GM21360 (cell line): ENCODE data around the gene CLTCL1.

Source experiments
- ATAC-seq: cut with Tn5 transposase; IDR thresholded peaks from one replicate; pipeline ENCODE4 v1.9.1; 2021; ENCODE audit warnings: mild to moderate bottlenecking, moderate library complexity; ENCODE audit not compliant: unreplicated experiment

The CLTCL1 gene

DNA sequence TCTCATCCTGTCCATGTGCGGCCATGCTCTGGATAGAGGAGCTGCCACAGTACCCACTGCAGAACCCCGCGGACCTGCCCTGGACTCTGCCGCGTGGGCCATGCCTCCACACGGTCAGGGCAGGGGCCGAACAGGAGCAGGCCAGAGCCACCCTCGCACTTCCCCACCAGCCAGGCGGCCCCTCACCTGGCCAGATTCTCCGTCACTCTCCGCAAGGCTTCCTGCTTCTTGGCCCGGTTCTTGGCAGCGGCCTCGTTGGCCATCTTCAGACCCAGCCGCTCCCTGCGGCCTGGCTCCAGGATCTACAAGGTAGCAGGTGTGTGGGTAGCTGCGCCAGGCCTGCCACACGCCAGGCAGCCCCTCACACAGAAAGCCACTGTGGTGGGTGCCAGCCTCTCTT, 156.6 kb downstream of the CLTCL1 start:
- ATAC-seq, result no peak

DNA sequence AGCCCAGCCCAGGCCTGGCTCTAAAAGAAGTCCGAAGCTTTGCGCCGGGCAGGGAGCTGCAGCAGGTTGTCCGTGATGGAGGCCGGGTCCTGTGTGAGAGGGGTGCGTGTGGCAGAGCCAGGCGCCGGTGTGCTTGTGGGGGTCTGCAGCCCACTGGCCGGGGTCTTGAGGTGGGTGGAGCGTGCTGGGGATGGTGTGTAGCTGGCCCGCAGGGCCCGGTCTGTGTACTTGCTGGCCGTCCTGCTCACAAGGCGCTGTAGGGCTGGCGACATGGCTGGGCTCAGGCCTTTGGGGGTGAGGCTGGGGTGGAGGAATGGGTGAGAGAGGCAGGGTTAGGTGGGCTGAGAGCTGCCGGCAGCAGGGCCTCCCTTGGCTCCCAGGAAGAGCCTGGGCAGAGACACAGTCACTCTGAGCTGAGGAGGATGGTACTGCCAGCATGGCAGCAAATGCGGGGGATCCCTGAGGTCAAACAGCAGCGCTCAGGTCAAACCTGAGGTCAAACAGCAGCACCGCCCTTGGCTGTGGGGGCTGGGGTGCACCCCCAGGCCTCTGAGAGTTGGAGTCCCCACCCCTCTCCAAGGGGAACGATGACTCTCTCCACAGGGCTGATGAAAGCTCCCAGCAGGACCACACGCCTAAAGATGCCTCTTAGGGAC, 157.2 kb downstream of the CLTCL1 start:
- ATAC-seq, result no peak

DNA sequence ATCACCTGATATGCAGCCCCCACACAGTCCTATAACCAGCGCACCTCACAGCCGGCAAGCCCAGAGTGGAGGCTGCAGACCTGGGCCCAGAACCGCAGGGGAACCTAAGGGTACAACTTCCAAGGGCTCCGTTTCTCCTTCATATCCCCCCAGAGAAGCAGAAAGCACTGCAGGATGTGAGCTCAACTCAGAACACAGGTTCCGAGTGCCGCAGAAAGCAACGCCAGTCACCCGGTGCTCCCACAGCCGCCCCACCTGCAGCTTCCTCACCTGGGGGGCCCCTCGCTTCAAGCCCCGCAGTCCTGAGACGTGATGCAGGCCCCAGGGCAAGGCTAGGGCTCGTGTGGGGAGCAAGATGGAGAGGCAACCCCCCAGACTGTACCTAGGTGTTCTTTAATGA, 158.0 kb downstream of the CLTCL1 start:
- ATAC-seq, result no peak

DNA sequence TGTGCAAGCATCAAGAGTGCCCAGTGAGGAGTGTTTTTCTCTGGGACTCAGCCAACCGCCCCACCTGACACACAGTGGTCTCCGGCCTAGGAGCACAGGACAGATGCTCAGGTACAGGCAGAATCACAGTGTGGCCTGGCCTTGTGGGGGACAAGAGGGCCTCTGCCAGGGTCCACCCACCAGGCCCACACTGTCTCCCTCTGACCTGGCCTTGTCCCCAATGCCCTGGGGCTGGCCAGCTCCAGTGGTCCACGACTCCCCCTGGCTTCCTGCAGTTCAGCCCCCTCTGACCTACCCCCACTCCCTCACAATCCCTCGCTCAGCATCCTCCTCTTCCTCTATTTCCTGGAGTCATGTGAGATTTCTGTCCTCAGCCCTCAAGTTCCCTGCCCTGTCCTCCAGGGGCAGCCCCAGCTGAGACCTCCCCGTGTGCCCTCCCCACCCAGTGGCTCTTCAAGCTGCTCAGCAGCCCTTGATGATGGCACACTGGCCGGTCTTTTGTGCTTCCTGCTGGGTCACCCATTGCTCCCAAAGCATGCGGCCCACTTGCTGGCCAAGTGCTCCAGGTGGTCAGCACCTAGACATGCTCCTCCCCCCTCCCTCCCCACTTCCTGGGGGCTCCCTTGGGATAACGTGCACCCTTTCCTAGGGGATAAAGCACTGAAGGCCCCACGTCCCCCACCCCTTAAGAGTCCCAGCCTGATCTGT, 158.7 kb downstream of the CLTCL1 start:
- ATAC-seq, result no peak

DNA sequence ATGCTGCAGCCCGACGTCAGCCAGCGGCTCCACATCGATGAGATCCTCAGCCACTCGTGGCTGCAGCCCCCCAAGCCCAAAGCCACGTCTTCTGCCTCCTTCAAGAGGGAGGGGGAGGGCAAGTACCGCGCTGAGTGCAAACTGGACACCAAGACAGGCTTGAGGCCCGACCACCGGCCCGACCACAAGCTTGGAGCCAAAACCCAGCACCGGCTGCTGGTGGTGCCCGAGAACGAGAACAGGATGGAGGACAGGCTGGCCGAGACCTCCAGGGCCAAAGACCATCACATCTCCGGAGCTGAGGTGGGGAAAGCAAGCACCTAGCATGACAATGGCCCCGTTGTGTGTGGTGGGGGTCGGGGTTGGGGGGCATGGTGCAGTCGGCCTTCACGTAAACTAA, 159.4 kb downstream of the CLTCL1 start:
- ATAC-seq, result no peak

DNA sequence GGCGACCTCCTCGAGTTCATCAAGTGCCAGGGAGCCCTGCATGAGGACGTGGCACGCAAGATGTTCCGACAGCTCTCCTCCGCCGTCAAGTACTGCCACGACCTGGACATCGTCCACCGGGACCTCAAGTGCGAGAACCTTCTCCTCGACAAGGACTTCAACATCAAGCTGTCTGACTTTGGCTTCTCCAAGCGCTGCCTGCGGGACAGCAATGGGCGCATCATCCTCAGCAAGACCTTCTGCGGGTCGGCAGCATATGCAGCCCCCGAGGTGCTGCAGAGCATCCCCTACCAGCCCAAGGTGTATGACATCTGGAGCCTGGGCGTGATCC, 159.9 kb downstream of the CLTCL1 start:
- ATAC-seq, result no peak

DNA sequence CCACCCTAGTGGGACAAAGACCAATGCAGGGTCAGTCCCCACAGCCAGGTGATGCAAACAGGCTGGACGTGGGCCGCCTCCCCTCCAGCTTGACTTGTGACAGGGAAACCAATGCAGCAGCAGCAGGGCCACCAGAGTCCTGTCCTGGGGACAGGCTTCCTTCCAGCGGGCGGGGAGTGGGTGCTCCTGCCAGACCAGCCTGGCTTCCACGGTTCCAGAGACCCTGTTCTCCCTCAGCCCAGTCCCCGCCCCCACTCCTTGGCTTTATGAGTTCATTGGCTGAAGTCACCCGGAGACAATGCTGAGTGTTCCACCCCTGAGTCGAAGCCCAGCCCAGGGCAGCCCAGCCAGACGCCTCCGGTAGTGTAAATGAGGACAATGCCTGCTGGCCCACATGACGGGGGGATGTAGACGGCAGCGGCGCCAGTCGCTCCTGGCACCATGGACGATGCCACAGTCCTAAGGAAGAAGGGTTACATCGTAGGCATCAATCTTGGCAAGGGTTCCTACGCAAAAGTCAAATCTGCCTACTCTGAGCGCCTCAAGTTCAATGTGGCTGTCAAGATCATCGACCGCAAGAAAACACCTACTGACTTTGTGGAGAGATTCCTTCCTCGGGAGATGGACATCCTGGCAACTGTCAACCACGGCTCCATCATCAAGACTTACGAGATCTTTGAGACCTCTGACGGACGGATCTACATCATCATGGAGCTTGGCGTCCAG, 160.4 kb downstream of the CLTCL1 start, which contains the start of gene TSSK2:
TSS of gene TSSK2 (plus strand) at position 350 of the 726 bp plus-strand sequence. CDS start at position 442, 92 bp downstream.
- ATAC-seq, result no peak

DNA sequence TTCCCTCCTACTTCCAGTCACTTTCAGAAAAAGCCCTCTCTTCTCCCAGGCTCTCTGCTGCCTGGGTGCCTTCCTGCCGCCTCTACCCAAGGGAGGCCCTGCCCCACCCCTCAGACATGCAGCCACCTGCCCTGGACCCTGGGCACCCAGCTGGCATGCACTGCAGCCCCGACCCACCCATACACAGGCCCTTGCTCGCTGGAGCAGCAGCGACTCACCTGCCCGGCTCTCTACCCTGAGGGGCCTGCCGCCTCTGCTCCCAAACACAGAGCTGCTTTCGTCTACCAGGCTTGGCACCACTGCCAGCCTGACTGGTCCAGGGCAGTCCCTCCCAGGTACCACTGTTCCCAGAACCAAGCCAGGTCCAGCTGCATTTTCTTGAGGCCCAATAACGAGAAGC, 161.6 kb downstream of the CLTCL1 start:
- ATAC-seq, result no peak
